Suppressor macrophage (primary cell): Measurements from ENCODE around the gene AMDHD1.

ENCODE experiments used
- DNase-seq, 4 experiments: peaks; one replicate each; pipeline ENCODE4 v3.0.0-alpha.2; 2020 to 2022

AMDHD1 gene

DNA sequence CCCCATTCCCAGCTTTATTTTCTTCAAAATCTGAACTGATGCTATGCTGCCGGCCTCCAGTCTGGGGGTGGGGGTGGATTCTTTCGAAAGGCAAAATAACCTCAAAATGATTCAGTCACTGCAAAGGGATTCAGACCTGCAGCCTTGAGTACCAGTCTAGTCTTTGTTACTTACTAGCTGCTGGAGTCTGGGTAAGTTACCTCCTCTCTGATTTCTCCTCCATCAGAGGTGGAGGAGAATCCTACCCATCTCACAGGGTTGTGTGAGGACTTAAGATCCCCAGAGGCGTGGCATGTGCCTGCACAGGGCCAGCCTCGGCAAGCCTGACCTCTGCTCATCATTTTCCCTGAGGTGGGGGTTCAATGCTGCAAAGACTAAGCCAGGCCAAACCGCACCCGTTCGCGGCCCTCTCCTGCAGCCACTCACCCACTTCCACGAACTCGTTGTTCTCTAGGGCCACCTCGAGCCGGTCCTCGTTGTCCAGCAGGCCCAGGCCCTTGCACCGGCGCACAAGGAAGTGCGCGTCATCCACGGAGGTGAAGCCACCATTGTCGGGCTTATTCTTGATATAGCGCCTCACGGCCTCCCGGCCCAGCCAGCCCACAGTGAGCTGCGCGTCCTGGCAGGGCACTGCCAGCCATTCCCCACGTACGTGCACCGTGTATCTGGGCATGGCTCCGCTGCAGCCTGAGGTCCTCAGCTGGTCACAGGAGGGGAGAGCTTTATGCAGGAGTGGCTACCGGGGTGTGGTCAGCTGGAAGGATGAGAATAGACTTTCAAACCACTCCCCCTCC lies 52.3 kb downstream of the AMDHD1 start:
- no peak for DNase-seq

DNA sequence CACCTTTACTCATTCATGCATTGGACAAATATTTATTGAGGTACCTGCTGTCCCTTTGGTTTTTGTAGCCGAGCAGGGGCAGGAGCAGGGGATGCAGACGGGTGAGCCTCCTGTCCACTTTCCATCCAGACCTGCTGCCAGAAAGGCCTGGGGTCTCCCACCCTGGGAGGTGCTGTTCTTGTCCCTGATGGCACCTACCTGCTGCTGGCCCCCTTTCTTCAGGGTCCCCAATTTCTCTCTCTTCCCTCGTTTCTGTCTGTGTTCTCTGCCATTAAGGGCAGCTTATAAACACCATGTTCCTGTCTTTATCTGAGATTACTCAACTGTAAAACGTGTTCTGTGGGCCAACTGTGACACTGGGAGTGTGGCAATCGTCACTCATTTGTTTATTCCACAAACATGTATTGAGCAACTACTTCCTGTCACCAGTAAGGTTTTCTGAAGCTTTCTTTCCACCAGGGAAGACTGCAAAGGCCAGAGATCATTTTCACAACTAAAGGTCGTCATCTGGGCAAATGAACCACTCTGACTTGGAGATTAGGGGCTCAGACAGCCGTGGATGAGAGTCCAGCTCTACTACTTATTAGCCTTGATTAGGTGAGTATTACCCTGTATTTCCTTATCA lies 53.0 kb downstream of the AMDHD1 start, which contains the start of gene HAL:
Gene HAL (minus strand): TSS at position 311 of the 625 bp plus-strand sequence. CDS start 434 bp downstream, outside the sequence.
- DNase-seq: peak; percentile 69 to 87 (median 78)

DNA sequence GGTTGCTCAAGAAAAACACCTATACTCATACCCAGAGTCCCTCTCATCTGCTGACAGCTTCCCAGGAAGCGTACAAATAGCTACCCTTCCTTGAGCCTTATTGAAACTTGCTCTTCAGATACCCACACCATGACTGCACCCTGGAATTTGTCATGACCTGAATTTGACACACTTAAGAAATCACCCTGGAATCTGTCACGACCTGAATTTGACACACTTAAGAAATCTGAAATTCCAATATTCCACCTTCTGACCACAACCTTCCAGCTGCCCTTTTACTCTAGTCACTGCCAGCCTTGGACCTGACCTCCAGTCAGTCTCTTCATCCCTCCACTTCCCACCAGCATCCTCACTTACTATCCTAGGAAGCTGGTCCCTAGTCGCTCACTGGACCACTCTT lies 54.1 kb downstream of the AMDHD1 start:
- DNase-seq: no peak

DNA sequence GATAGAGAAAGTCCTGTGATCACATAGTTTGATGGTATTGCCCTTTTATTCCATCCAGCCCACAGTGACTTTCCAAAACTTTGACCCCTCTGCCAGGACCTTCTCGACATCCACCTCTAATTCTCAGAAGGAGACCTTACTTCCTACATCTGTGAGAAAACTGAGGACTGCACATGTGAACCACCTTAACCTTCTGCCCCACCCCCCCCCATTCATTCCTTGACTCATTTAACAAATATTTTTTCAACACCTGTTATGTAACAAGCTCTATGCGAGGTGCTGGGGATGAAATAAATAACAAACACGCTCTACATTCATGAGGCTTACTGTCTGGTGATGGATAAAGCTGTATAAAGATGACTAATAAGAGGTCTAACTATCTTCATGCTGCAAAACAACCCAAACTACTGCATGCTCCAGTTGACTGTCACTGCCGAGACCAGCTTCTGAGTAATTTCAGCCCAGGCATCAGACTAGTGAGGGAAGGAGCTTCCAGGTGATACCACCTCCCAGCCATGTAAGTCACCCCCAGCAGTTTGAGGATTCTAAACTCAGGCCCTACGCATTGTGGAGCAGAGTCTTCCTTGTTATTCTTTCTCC lies 54.9 kb downstream of the AMDHD1 start:
- no peak for DNase-seq

DNA sequence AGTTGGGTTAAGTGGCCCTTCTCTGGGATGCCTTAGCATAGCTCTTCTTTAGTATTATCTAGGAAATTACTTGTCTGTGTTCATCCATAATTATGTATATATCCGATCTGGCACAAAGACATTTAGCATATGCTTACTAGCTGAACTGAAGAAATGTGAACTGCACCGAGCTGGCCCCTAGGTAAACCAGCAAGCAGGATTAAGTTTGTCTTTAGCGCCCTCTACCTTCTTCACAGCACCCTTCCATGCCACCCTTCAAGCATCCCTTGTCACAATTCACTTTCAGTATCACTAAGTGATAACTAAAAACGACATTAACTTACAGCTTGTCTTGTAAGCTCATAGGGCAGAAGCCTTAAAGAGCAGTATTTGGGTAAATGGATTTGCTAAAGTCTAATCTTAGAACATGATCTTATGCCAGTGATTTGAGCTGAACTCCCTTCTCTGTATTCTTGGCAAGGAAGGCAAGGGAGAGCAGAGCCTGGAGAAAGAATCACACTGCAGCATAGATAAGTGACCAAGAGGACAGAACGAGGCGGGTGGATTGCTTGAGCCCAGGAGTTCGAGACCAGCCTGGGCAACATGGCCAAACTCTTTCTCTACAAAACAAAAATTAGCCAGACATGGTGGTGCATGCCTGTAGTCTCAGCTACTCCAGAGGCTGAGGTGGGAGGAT lies 55.6 kb downstream of the AMDHD1 start:
- peak; percentile 63 to 80 (median 70) for DNase-seq

DNA sequence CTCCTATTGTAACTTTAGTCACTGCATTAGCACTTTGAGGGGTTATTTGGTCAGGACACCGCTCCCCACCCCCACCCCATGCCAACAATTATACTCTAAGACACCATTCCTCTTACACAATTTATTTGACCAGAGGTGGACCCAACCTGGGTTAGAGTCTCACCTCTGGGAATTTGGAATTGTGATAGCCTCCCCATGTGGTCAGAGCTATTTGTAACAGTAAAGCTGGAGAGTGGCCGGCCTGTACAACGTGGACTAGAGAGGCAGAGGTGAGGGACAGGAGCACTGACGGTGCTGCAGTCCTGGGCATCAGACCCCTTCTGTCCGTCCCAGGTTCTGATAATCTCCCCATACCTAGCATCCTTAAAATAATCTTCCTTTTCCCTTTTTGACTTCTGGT lies 56.4 kb downstream of the AMDHD1 start:
- no peak for DNase-seq

DNA sequence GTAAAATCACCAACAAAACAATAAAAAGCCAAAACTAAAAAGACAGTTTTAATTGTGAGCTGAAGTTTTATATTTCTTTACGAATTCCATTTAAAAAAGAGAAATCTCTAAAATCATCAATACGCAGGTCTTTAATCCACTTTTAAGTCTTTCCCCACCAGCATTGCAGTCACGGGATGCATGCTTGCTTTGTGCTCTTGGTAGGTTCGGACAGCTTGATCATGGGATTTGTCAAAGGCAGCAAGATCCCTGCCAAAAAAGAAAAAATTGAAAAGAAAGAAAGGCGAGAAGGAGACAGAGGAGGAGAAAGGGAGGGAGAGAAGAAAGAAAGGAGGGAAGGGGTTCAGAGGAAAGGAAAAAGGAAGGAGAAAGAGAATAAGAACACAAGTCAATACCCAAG lies 57.7 kb downstream of the AMDHD1 start:
- DNase-seq: no peak

DNA sequence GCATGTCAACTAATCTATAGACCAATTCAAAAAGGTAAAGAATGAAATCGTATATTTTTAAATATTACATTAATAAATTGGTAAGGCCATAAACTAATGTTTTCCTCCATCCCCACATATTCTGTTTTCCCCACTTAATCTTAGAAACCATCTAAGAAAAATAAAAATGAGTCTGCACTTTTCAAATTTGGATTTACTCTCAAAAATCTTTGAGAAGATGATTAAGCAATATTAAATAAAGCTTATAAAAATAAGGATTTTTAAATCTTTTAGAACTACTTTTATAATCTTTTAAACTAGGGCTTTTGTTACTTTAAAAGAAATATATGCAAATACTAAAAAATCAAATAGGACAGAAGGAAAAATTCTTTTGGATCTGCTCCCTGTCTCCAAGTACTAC lies 63.6 kb downstream of the AMDHD1 start:
- DNase-seq: no peak

DNA sequence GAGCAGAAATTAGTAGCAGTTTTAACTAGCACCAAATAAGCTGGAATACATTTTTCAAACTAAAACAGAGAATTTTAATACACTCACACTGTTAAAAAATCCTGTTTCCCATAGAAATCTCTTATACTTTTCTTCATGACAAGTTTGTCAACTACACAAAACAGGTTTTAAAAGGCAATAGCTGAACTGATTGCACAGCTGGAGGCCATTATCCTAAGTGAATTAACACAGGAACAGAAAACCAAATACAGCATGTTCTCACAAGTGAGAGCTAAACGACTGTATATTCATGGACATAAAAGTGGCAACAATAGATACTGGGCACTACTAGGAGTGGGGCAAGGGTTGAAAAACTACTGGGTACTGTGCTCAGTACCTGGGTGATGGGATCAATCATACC lies 64.6 kb downstream of the AMDHD1 start:
- no peak for DNase-seq

DNA sequence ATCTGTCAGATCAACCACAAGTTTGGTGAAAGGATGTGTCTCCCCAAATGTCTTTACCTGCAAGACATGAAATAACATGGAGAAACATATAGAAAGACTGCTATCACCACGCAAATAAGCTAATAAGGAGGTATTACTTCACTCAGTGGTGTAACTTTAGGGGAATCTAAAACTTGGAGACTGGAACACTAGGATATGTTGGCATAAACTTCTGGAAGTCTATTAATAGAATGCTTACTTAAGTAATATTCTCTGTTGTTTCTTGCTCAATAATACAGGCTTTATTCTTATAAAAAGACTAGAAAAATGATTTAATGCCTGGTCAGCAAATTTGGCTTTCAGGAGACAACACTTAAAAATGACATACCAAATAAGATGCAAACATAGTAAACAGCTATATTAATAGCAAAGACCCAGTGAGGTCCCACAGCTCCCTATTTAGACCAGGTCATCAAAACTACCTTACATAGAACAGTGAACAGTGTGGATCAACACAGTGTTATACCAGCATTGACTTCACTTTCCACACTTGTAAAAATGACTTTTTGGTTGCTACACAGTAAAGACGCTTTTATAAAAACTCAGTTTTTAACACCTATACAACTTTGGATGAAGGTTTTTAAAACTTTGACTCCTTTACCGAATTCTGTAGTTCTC lies 71.9 kb downstream of the AMDHD1 start:
- DNase-seq: no peak

DNA sequence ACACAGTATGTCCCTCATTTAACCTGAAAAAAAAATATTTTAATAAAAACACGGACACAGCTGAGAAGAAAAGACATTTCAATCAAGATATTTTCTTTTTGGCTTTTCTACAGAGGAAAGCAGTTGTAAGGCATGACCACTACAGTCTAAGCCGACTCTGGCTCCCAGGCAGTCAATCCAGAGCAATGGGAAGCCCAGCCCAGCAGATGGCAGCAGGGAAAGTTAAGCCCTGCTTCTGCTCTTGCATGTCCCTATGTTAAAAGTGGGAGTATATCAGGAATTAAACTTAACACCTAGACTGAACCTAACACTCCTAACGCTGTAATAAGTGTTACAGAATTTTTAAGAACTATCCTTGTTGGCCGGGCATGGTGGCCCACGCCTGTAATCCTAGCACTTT lies 72.5 kb downstream of the AMDHD1 start:
- peak; percentile 43 to 62 (median 58) for DNase-seq
